Mesenchymal stem cell (in vitro differentiated cells and primary cell): ENCODE measurements around the gene PPP1R3C.
A peak's percentile ranks its signal among the peaks of the same experiment; 100 is the strongest.

Experiments
- DNase-seq: peaks from one replicate; pipeline ENCODE4 v3.0.0-alpha.2; 2013
- H2AFZ ChIP-seq: one replicate; pipeline ENCODE4 v1.6.1; 2013; ENCODE audit warnings: low read depth, mild to moderate bottlenecking, control low read depth, inconsistent platforms, low read length, moderate library complexity
- H2AK5ac ChIP-seq: 2 replicates; pipeline ENCODE4 v1.6.1; 2013; ENCODE audit warnings: low read length, moderate library complexity, mild to moderate bottlenecking, inconsistent platforms; ENCODE audit not compliant: severe bottlenecking
- H2BK120ac ChIP-seq: one replicate; pipeline ENCODE4 v1.6.1; 2013; ENCODE audit warnings: low read depth, mild to moderate bottlenecking, inconsistent platforms, low read length, moderate library complexity
- H2BK12ac ChIP-seq, 2 experiments: one replicate each; pipeline ENCODE4 v1.6.1; 2013; ENCODE audit warnings: inconsistent platforms in 2 of 2, low read length in 2 of 2, mild to moderate bottlenecking in 2 of 2, moderate library complexity in 2 of 2, control low read depth in 1 of 2
- H2BK15ac ChIP-seq: one replicate; pipeline ENCODE4 v1.6.1; 2013; ENCODE audit warnings: mild to moderate bottlenecking, low read depth, inconsistent platforms; ENCODE audit not compliant: poor library complexity, severe bottlenecking
- H2BK5ac ChIP-seq: 2 replicates; pipeline ENCODE4 v1.6.1; 2013; ENCODE audit warnings: low read depth, mild to moderate bottlenecking, low read length, control low read depth, inconsistent platforms; ENCODE audit not compliant: poor library complexity, severe bottlenecking
- H3K14ac ChIP-seq, 2 experiments: one replicate each; pipeline ENCODE4 v1.6.1; 2013; ENCODE audit warnings: inconsistent platforms in 2 of 2, low read length in 2 of 2, control low read depth in 1 of 2, mild to moderate bottlenecking in 1 of 2, moderate library complexity in 1 of 2
- H3K18ac ChIP-seq, 2 experiments: one replicate each; pipeline ENCODE4 v1.6.1; 2013; ENCODE audit warnings: inconsistent platforms in 2 of 2, low read length in 2 of 2, control low read depth in 1 of 2, low read depth in 1 of 2, mild to moderate bottlenecking in 1 of 2
- H3K23ac ChIP-seq, 2 experiments: one replicate each; pipeline ENCODE4 v1.6.1; 2013; ENCODE audit warnings: inconsistent platforms in 2 of 2, low read length in 2 of 2, mild to moderate bottlenecking in 2 of 2, moderate library complexity in 2 of 2, control low read depth in 1 of 2
- H3K27ac ChIP-seq: 2 replicates; pipeline ENCODE4 v1.5.1; 2013; ENCODE audit warnings: mild to moderate bottlenecking, moderate library complexity, low read length, control low read depth, inconsistent platforms; ENCODE audit not compliant: poor library complexity, severe bottlenecking
- H3K27me3 ChIP-seq, 2 experiments: 2 replicates each; pipeline versions ENCODE4 v1.6.1 to v1.7.0; 2013; ENCODE audit warnings: low read length in 2 of 2, mild to moderate bottlenecking in 2 of 2, moderate library complexity in 2 of 2, control low read depth in 1 of 2, inconsistent platforms in 1 of 2; ENCODE audit not compliant: control insufficient read depth in 1 of 2, insufficient read depth in 1 of 2
- H3K36me3 ChIP-seq, 2 experiments: 2 replicates each; pipeline versions ENCODE4 v1.6.1 to v1.7.0; 2013; ENCODE audit warnings: low read length in 2 of 2, control low read depth in 1 of 2, inconsistent platforms in 1 of 2, low read depth in 1 of 2, mild to moderate bottlenecking in 1 of 2; ENCODE audit not compliant: insufficient read depth in 2 of 2, control insufficient read depth in 1 of 2
- H3K4ac ChIP-seq, 2 experiments: one replicate each; pipeline ENCODE4 v1.6.1; 2013; ENCODE audit warnings: inconsistent platforms in 2 of 2, low read length in 2 of 2, mild to moderate bottlenecking in 2 of 2, moderate library complexity in 2 of 2, control low read depth in 1 of 2, low read depth in 1 of 2
- H3K4me1 ChIP-seq: 2 replicates; pipeline ENCODE4 v1.6.1; 2013; ENCODE audit warnings: low read depth, low read length, control low read depth; ENCODE audit not compliant: control insufficient read depth, insufficient read depth
- H3K4me2 ChIP-seq: 2 replicates; pipeline ENCODE4 v1.6.1; 2013; ENCODE audit warnings: low read length, mild to moderate bottlenecking, inconsistent platforms; ENCODE audit not compliant: poor library complexity, severe bottlenecking
- H3K4me3 ChIP-seq, 2 experiments: 2 replicates each; pipeline versions ENCODE4 v1.5.1 to v1.7.0; 2013; ENCODE audit warnings: low read length in 2 of 2, mild to moderate bottlenecking in 2 of 2, control low read depth in 1 of 2, low read depth in 1 of 2; ENCODE audit not compliant: insufficient read depth in 1 of 2
- H3K79me1 ChIP-seq: replicated peaks from 2 replicates; pipeline ENCODE4 v1.6.1; 2013; ENCODE audit warnings: mild to moderate bottlenecking, control low read depth, low read length, inconsistent platforms; ENCODE audit not compliant: poor library complexity, severe bottlenecking
- H3K9ac ChIP-seq: 2 replicates; pipeline ENCODE4 v1.7.0; 2013; ENCODE audit warnings: mild to moderate bottlenecking, low read length, moderate library complexity
- H3K9me3 ChIP-seq: 2 replicates; pipeline ENCODE4 v1.7.0; 2013; ENCODE audit warnings: mild to moderate bottlenecking, low read length; ENCODE audit not compliant: control insufficient read depth
- H4K8ac ChIP-seq: one replicate; pipeline ENCODE4 v1.6.1; 2013; ENCODE audit warnings: inconsistent platforms, mild to moderate bottlenecking, low read length, moderate library complexity
- H4K91ac ChIP-seq: one replicate; pipeline ENCODE4 v1.6.1; 2013; ENCODE audit warnings: mild to moderate bottlenecking, low read length, inconsistent platforms
- WGBS: methylation state at CpG from one replicate; pipeline ENCODE4 v1.1.7; 2013; ENCODE audit warnings: mixed read lengths; 5-methylcytosine and 5-hydroxymethylcytosine counted together

Gene PPP1R3C

GRCh38 chr10:91603931-91604331, 28.9 kb downstream of the PPP1R3C start:
- WGBS, result 71% methylated on average over 5 of the region's 5 CpGs
- no peaks in the 10 kb centered on the region for H3K27me3 ChIP-seq
- peak overlapping the region; percentile 100 for H2AK5ac ChIP-seq
- H3K18ac ChIP-seq, result peak overlapping the region; percentile 44 to 88
- no peak overlapping the region for H3K9ac ChIP-seq
- no peak overlapping the region for H3K23ac ChIP-seq
- H3K14ac ChIP-seq, result no peak overlapping the region
- no peak overlapping the region for H3K4me3 ChIP-seq
- H3K27ac ChIP-seq, result peak overlapping the region; percentile 98
- no peak for DNase-seq
- H3K9me3 ChIP-seq, result peaks cover 9% of the 10 kb centered on the region
- H2BK120ac ChIP-seq, result peak overlapping the region; percentile 61
- peak overlapping the region; percentile 66 for H4K8ac ChIP-seq
- H2BK15ac ChIP-seq, result peak overlapping the region; percentile 60
- H4K91ac ChIP-seq, result peak overlapping the region; percentile 57
- no peak overlapping the region for H3K4me2 ChIP-seq
- no peaks in the 10 kb centered on the region for H3K36me3 ChIP-seq
- peaks cover 8% of the 10 kb centered on the region for H3K4me1 ChIP-seq
- no peaks in the 10 kb centered on the region for H3K79me1 ChIP-seq
- H2BK5ac ChIP-seq, result peak overlapping the region; percentile 90
- H2AFZ ChIP-seq, result no peak overlapping the region
- H2BK12ac ChIP-seq, result peak overlapping the region; percentile 57 to 78
- peak overlapping the region in 1 of 2 experiments; percentile 71 for H3K4ac ChIP-seq

- H3K79me1 ChIP-seq, result no peaks in the 10 kb centered on the region
- H3K9me3 ChIP-seq, result peaks cover 9% of the 10 kb centered on the region
- H3K4me1 ChIP-seq, result peaks cover 7% of the 10 kb centered on the region
- H3K27ac ChIP-seq, result peak overlapping the region; percentile 97
- H3K23ac ChIP-seq, result no peak overlapping the region
- H3K4ac ChIP-seq, result peak overlapping the region in 1 of 2 experiments; percentile 17
- H2BK15ac ChIP-seq, result no peak overlapping the region
- H3K27me3 ChIP-seq, result no peaks in the 10 kb centered on the region
- H3K9ac ChIP-seq, result no peak overlapping the region
- WGBS, result 81% methylated on average over 4 of the region's 4 CpGs
- no peak overlapping the region for H3K4me3 ChIP-seq
- DNase-seq, result no peak
- peak overlapping the region; percentile 44 to 88 for H3K18ac ChIP-seq
- peak overlapping the region; percentile 100 for H2AK5ac ChIP-seq
- no peaks in the 10 kb centered on the region for H3K36me3 ChIP-seq
- H2AFZ ChIP-seq, result no peak overlapping the region
- H2BK120ac ChIP-seq, result no peak overlapping the region
- H4K91ac ChIP-seq, result peak overlapping the region; percentile 81
- peak overlapping the region; percentile 90 for H2BK5ac ChIP-seq
- H3K14ac ChIP-seq, result no peak overlapping the region
- no peak overlapping the region for H3K4me2 ChIP-seq
- peak overlapping the region in 1 of 2 experiments; percentile 78 for H2BK12ac ChIP-seq
- H4K8ac ChIP-seq, result no peak overlapping the region
Measured at GRCh38 chr10:91602868-91603568, 29.9 kb downstream of the PPP1R3C start.

- Histone ChIP-seq H2BK120ac (no peak overlapping the region), H3K79me1 (no peaks in the 10 kb centered on the region), H3K4me1 (peaks cover 10% of the 10 kb centered on the region), H4K91ac (no peak overlapping the region), H4K8ac (no peak overlapping the region), H3K36me3 (no peaks in the 10 kb centered on the region), H2BK5ac (no peak overlapping the region), H3K9me3 (peaks cover 9% of the 10 kb centered on the region), H3K27ac (no peak overlapping the region), H3K14ac (no peak overlapping the region), H3K18ac (peak overlapping the region in 1 of 2 experiments; percentile 52), H2AK5ac (peak overlapping the region; percentile 87), H2AFZ (no peak overlapping the region), H3K4me3 (no peak overlapping the region), H2BK15ac (no peak overlapping the region), H3K9ac (no peak overlapping the region), H3K27me3 (no peaks in the 10 kb centered on the region), H3K4ac (peak overlapping the region in 1 of 2 experiments; percentile 71), H3K4me2 (no peak overlapping the region), H3K23ac (no peak overlapping the region), H2BK12ac (no peak overlapping the region)
- WGBS, result 87% methylated on average over 3 of the region's 3 CpGs
- no peak for DNase-seq
Measured at GRCh38 chr10:91602449-91602848, 30.4 kb downstream of the PPP1R3C start.

- no peak overlapping the region for H3K4me2 ChIP-seq
- peak overlapping the region; percentile 98 for H2AK5ac ChIP-seq
- no peaks in the 10 kb centered on the region for H3K79me1 ChIP-seq
- H3K23ac ChIP-seq, result no peak overlapping the region
- no peak overlapping the region for H3K4me3 ChIP-seq
- H2BK15ac ChIP-seq, result peak overlapping the region; percentile 26
- 98% methylated on average over 4 of the region's 4 CpGs for WGBS
- no peaks in the 10 kb centered on the region for H3K36me3 ChIP-seq
- H3K9me3 ChIP-seq, result peaks cover 6% of the 10 kb centered on the region
- H3K27ac ChIP-seq, result no peak overlapping the region
- H4K8ac ChIP-seq, result no peak overlapping the region
- DNase-seq, result no peak
- H3K4me1 ChIP-seq, result peaks cover 11% of the 10 kb centered on the region
- no peak overlapping the region for H2AFZ ChIP-seq
- no peak overlapping the region for H2BK120ac ChIP-seq
- no peak overlapping the region for H4K91ac ChIP-seq
- peak overlapping the region in 1 of 2 experiments; percentile 45 for H3K4ac ChIP-seq
- peak overlapping the region; percentile 78 to 90 for H2BK12ac ChIP-seq
- no peak overlapping the region for H2BK5ac ChIP-seq
- H3K27me3 ChIP-seq, result no peaks in the 10 kb centered on the region
- H3K18ac ChIP-seq, result peak overlapping the region in 1 of 2 experiments; percentile 59
- H3K9ac ChIP-seq, result no peak overlapping the region
- no peak overlapping the region for H3K14ac ChIP-seq
Measured at GRCh38 chr10:91601212-91601611, 31.7 kb downstream of the PPP1R3C start.
